Caco-2 (cell line): Measurements from ENCODE around the gene EPX. TPM values are rescaled to one million over a fixed set of nuclear protein-coding genes. Genes with fewer than 3 reads are reported as not detected.

Source experiments
- BruUV-seq: library from RNA; stranded (reverse); fragments of 400-500 nt; replicated peaks from 2 replicates; lab custom pipeline; 2021; lab: Mats Ljungman, UMichigan
- CTCF ChIA-PET: fragments of 300-600 bp; sonication (Branson Sonifier 250); formaldehyde crosslinking; loops from one replicate; lab custom pipeline; 2022; ENCODE audit warnings: antibody characterized with exemption; lab: Charles Lee
- POLR2A ChIA-PET: fragments of 300-600 bp; sonication (Branson Sonifier 250); formaldehyde crosslinking; loops from one replicate; lab custom pipeline; 2022; ENCODE audit warnings: antibody characterized with exemption; lab: Charles Lee
- DNase-seq, 2 experiments: peaks; one replicate each; pipeline versions ENCODE4 v3.0.0 to v3.0.0-alpha.2; 2020 to 2022
- H3K27me3 ChIP-seq: replicated peaks from 2 replicates; pipeline ENCODE4 v1.6.0; 2011; ENCODE audit warnings: low read length; ENCODE audit not compliant: control insufficient read depth, insufficient read depth
- H3K36me3 ChIP-seq: 2 replicates; pipeline ENCODE4 v1.5.1; 2011; ENCODE audit warnings: low read length; ENCODE audit not compliant: control insufficient read depth, insufficient read depth
- H3K4me1 ChIP-seq: fragments of 250-450 bp; sonication (Bioruptor Pico); 2 replicates; pipeline ENCODE4 v1.5.1; 2020; ENCODE audit warnings: mild to moderate bottlenecking
- H3K4me3 ChIP-seq: 2 replicates; pipeline ENCODE4 v1.5.1; 2011; ENCODE audit warnings: low read depth, mild to moderate bottlenecking, control low read depth, low read length
- H3K9me3 ChIP-seq: fragments of 250-450 bp; sonication (Bioruptor Pico); 2 replicates; pipeline ENCODE4 v1.5.1; 2020; ENCODE audit warnings: mild to moderate bottlenecking, moderate library complexity
- H3K27ac Mint-ChIP-seq: one replicate; pipeline ENCODE4 v1.8.0; 2022; ENCODE audit warnings: mixed read lengths; ENCODE audit not compliant: unreplicated experiment
- H3K27me3 Mint-ChIP-seq: one replicate; pipeline ENCODE4 v1.8.0; 2022; ENCODE audit warnings: mixed read lengths; ENCODE audit not compliant: insufficient read depth, unreplicated experiment
- H3K36me3 Mint-ChIP-seq: one replicate; pipeline ENCODE4 v1.8.0; 2022; ENCODE audit warnings: mild to moderate bottlenecking, mixed read lengths; ENCODE audit not compliant: insufficient read depth, unreplicated experiment
- H3K4me1 Mint-ChIP-seq: one replicate; pipeline ENCODE4 v1.8.0; 2022; ENCODE audit warnings: low read depth, mixed read lengths; ENCODE audit not compliant: unreplicated experiment
- H3K4me3 Mint-ChIP-seq: one replicate; pipeline ENCODE4 v1.8.0; 2022; ENCODE audit warnings: mild to moderate bottlenecking, moderate library complexity, mixed read lengths; ENCODE audit not compliant: unreplicated experiment
- H3K9me3 Mint-ChIP-seq: one replicate; pipeline ENCODE4 v1.8.0; 2022; ENCODE audit warnings: mixed read lengths; ENCODE audit not compliant: unreplicated experiment
- CTCF ChIP-seq, 2 experiments: fragments of 200-600 bp in 1 of 2; IDR thresholded peaks; 1 replicate in 1 of 2; 2 replicates in 1 of 2; pipeline versions ENCODE4 v1.5.1 to v1.8.0; 2011 to 2022; ENCODE audit warnings: antibody characterized with exemption in 1 of 2, control low read depth in 1 of 2, inconsistent platforms in 1 of 2, low read depth in 1 of 2, low read length in 1 of 2, mild to moderate bottlenecking in 1 of 2, moderate library complexity in 1 of 2; ENCODE audit not compliant: insufficient read depth in 1 of 2, severe bottlenecking in 1 of 2, unreplicated experiment in 1 of 2
- intact Hi-C: fragments of 100-400 bp; cut with micrococcal nuclease; formaldehyde crosslinking; loops from one replicate; pipeline ENCODE4 v1.10.0; 2022; ENCODE audit not compliant: unreplicated experiment
- total RNA-seq: library from RNA; stranded (reverse); gene quantifications from 2 replicates; pipeline ENCODE4 v1.2.3, GENCODE V29; 2022

Gene EPX
- total RNA-seq, 1 experiment from 2014 or later, result not detected

DNA sequence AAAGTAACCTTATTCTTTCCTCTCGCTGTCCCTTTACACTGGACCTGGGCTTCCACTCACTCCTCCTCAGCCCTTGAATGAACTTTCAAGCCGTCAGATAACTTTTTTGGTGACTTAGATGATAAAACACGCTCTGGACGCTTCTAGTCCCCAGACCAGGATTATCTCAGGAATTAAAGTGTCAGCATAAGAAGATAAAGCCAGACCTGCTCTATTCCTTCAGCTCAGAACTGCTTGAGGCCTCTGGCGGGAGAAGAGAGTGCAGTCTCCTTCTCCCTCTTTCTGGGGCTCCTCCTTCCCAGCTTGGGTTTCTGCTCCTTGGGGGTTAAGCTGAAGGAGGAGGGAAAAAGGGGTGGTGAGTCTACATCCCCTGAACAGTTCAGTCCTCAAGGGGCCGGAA lies 52.4 kb downstream of the EPX start:
- peaks cover 17% of the 10 kb centered on the region for H3K4me1 Mint-ChIP-seq

DNA sequence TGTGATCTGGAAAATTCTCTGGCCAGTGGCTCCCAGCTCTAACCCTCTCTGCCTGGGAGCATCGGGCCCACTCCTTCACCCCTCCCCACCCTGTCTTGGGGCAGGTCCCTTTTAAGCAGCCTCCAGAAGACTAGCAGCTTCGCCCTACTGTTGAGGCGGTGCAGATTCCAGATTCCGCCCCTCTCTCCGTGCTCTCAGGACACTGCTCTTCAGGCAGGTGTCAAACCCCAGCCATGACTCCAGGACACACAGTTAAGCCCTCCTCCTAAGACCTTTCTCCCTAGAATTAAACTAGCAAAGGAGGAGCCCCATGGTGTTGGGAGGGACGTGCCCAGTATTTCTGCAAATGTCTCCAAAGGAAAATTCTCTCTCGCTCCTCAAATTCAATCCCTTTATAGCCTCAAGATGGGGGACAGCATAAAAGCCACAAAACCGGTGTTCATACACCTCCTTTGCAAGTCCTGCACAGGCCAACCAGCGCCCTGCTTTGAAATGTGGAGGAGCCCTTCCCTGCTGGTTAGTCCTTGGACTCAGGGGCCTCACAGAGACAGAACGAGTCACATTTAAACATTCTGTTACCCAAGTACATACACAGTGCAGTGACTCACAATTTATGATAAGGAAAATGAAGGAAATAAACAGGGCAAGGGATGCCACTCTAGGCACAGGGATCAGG lies 53.0 kb downstream of the EPX start:
- ChIA-PET CTCF (no interaction called here), POLR2A (no interaction called here)
- TF ChIP-seq CTCF (IDR thresholded peaks at IDR 0.05; ENCODE audit: insufficient read depth in 1 of 2, low read depth in 1 of 2, low read length in 1 of 2, severe bottlenecking in 1 of 2, unreplicated experiment in 1 of 2), result no peak
- no peaks in the 10 kb centered on the region for H3K9me3 Mint-ChIP-seq
- intact Hi-C loops, result no loop called here
- H3K27me3 Mint-ChIP-seq, result peaks cover 19% of the 10 kb centered on the region
- peaks cover 3% of the 10 kb centered on the region for H3K4me1 ChIP-seq
- no peak overlapping the region for H3K27ac Mint-ChIP-seq
- H3K36me3 ChIP-seq, result no peaks in the 10 kb centered on the region
- peaks cover 17% of the 10 kb centered on the region for H3K4me1 Mint-ChIP-seq
- BruUV-seq, result no TSS peak
- no peaks in the 10 kb centered on the region for H3K27me3 ChIP-seq
- H3K36me3 Mint-ChIP-seq, result peaks cover 5% of the 10 kb centered on the region
- H3K9me3 ChIP-seq, result no peaks in the 10 kb centered on the region
- H3K4me3 Mint-ChIP-seq, result no peak overlapping the region
- DNase-seq, result no peak
- H3K4me3 ChIP-seq, result no peak overlapping the region

More for the DNA sequence above, 52.4 kb downstream of the EPX start:
- Mint-ChIP-seq H3K27me3 (peaks cover 23% of the 10 kb centered on the region), H3K27ac (no peak overlapping the region), H3K9me3 (no peaks in the 10 kb centered on the region), H3K36me3 (peaks cover 5% of the 10 kb centered on the region), H3K4me3 (no peak overlapping the region)
- TF ChIP-seq CTCF (IDR thresholded peaks at IDR 0.05; ENCODE audit: insufficient read depth in 1 of 2, low read depth in 1 of 2, low read length in 1 of 2, severe bottlenecking in 1 of 2, unreplicated experiment in 1 of 2), result no peak
- intact Hi-C loops, result no loop called here
- DNase-seq, result no peak
- BruUV-seq, result no TSS peak
- Histone ChIP-seq H3K4me1 (peaks cover 3% of the 10 kb centered on the region), H3K27me3 (no peaks in the 10 kb centered on the region), H3K4me3 (no peak overlapping the region), H3K9me3 (no peaks in the 10 kb centered on the region), H3K36me3 (no peaks in the 10 kb centered on the region)
- CTCF ChIA-PET, result interaction anchor here (0.5 kb wide), 1 partner anchor 314 kb away, joined by 4 read pairs; no protein-coding TSS in a partner anchor
- POLR2A ChIA-PET, result no interaction called here

GRCh38 chr17:58246104-58246740 lies 53.7 kb downstream of the EPX start:
- H3K4me1 ChIP-seq, result peaks cover 3% of the 10 kb centered on the region
- no peaks in the 10 kb centered on the region for H3K9me3 ChIP-seq
- no peak for DNase-seq
- peaks cover 17% of the 10 kb centered on the region for H3K4me1 Mint-ChIP-seq
- POLR2A ChIA-PET, result no interaction called here
- no peaks in the 10 kb centered on the region for H3K9me3 Mint-ChIP-seq
- no peak overlapping the region for H3K4me3 ChIP-seq
- peaks cover 5% of the 10 kb centered on the region for H3K36me3 Mint-ChIP-seq
- H3K4me3 Mint-ChIP-seq, result no peak overlapping the region
- CTCF ChIA-PET, result no interaction called here
- H3K27me3 ChIP-seq, result no peaks in the 10 kb centered on the region
- no TSS peak for BruUV-seq
- TF ChIP-seq CTCF (IDR thresholded peaks at IDR 0.05; ENCODE audit: insufficient read depth in 1 of 2, low read depth in 1 of 2, low read length in 1 of 2, severe bottlenecking in 1 of 2, unreplicated experiment in 1 of 2), result no peak
- H3K27ac Mint-ChIP-seq, result no peak overlapping the region
- peaks cover 16% of the 10 kb centered on the region for H3K27me3 Mint-ChIP-seq
- intact Hi-C loops, result no loop called here
- no peaks in the 10 kb centered on the region for H3K36me3 ChIP-seq
